Fibroblast of upper back skin (primary cell): ENCODE measurements around the gene TDRD5.
"Not testable (repeated sequence)": the region's sequence is repeated elsewhere in the genome, so short reads cannot be mapped to it uniquely, and the experiment has no call there.

Source experiments
- DNase-seq: peaks from one replicate; pipeline ENCODE4 v3.0.0-alpha.2; 2013

The TDRD5 gene

GRCh38 chr1:179599623-179600249, 8.1 kb downstream of the TDRD5 start:
- DNase-seq = peak; percentile 12

- no peak for DNase-seq
Measured at GRCh38 chr1:179601093-179601492, 9.5 kb downstream of the TDRD5 start.

GRCh38 chr1:179612361-179612760, 20.7 kb downstream of the TDRD5 start:
- no peak for DNase-seq

- DNase-seq = no peak
Measured at GRCh38 chr1:179630719-179631118, 39.1 kb downstream of the TDRD5 start.

- no peak for DNase-seq
Measured at GRCh38 chr1:179632868-179633267, 41.2 kb downstream of the TDRD5 start.

GRCh38 chr1:179637211-179637860, 45.7 kb downstream of the TDRD5 start:
- DNase-seq = no peak

- no peak for DNase-seq
Measured at GRCh38 chr1:179661018-179661417, 69.4 kb downstream of the TDRD5 start.

- DNase-seq = no peak
Measured at GRCh38 chr1:179663810-179664209, 72.2 kb downstream of the TDRD5 start.

GRCh38 chr1:179677882-179678281, 86.2 kb downstream of the TDRD5 start:
- DNase-seq = no peak

- not testable (repeated sequence) for DNase-seq
Measured at GRCh38 chr1:179694530-179694929, 102.9 kb downstream of the TDRD5 start.

GRCh38 chr1:179702946-179703539, 111.4 kb downstream of the TDRD5 start:
- no peak for DNase-seq

GRCh38 chr1:179706339-179706941, 114.8 kb downstream of the TDRD5 start:
- DNase-seq = peak; percentile 65

GRCh38 chr1:179707406-179707805, 115.8 kb downstream of the TDRD5 start:
- no peak for DNase-seq

- no peak for DNase-seq
Measured at GRCh38 chr1:179708434-179709195, 117.0 kb downstream of the TDRD5 start.

GRCh38 chr1:179709841-179710329, 118.3 kb downstream of the TDRD5 start:
- DNase-seq = peak; percentile 38

GRCh38 chr1:179714159-179714558, 122.5 kb downstream of the TDRD5 start:
- DNase-seq = no peak

GRCh38 chr1:179714623-179715022, 123.0 kb downstream of the TDRD5 start:
- DNase-seq = no peak

GRCh38 chr1:179719272-179719671, 127.6 kb downstream of the TDRD5 start:
- no peak for DNase-seq

- no peak for DNase-seq
Measured at GRCh38 chr1:179728271-179728670, 136.6 kb downstream of the TDRD5 start.

GRCh38 chr1:179729881-179730280, 138.2 kb downstream of the TDRD5 start:
- DNase-seq = no peak

- no peak for DNase-seq
Measured at GRCh38 chr1:179731643-179732042, 140.0 kb downstream of the TDRD5 start.
